ENCODE measurements around the gene APOBR.

The APOBR gene

GRCh38 chr16:28502290-28502689 lies 7.8 kb downstream of the APOBR start:
- no peak overlapping the region for H3K4me3 ChIP-seq (ENCODE audit: low read depth, low read length)
- peaks cover 3% of the 10 kb centered on the region for H3K27me3 ChIP-seq (replicated peaks)
- in situ Hi-C loops (cut with HindIII; ENCODE audit: low pct_ligation_motif_present, low sequenced_read_pairs) = no loop called here
- no peaks in the 10 kb centered on the region for H3K36me3 ChIP-seq (replicated peaks)
- TF ChIP-seq CTCF (IDR thresholded peaks at IDR 0.05; ENCODE audit: low read depth, low read length, missing control alignments) = no peak
- H3K27ac ChIP-seq = no peak overlapping the region
- no peak for DNase-seq

GRCh38 chr16:28503470-28504259 lies 9.2 kb downstream of the APOBR start:
- Histone ChIP-seq H3K27ac (no peak overlapping the region), H3K4me3 (ENCODE audit: low read depth, low read length) (no peak overlapping the region), H3K36me3 (replicated peaks) (no peaks in the 10 kb centered on the region), H3K27me3 (replicated peaks) (peaks cover 3% of the 10 kb centered on the region)
- DNase-seq = no peak
- in situ Hi-C loops (cut with HindIII; ENCODE audit: low pct_ligation_motif_present, low sequenced_read_pairs) = no loop called here
- no peak for TF ChIP-seq CTCF (IDR thresholded peaks at IDR 0.05; ENCODE audit: low read depth, low read length, missing control alignments)

GRCh38 chr16:28504707-28505404 lies 10.4 kb downstream of the APOBR start:
- in situ Hi-C loops (cut with HindIII; ENCODE audit: low pct_ligation_motif_present, low sequenced_read_pairs) = no loop called here
- Histone ChIP-seq H3K27me3 (replicated peaks) (peaks cover 3% of the 10 kb centered on the region), H3K27ac (no peak overlapping the region), H3K36me3 (replicated peaks) (no peaks in the 10 kb centered on the region), H3K4me3 (ENCODE audit: low read depth, low read length) (no peak overlapping the region)
- no peak for DNase-seq
- no peak for TF ChIP-seq CTCF (IDR thresholded peaks at IDR 0.05; ENCODE audit: low read depth, low read length, missing control alignments)

- TF ChIP-seq CTCF (IDR thresholded peaks at IDR 0.05; ENCODE audit: low read depth, low read length, missing control alignments) = no peak
- Histone ChIP-seq H3K27me3 (replicated peaks) (peaks cover 3% of the 10 kb centered on the region), H3K4me3 (ENCODE audit: low read depth, low read length) (no peak overlapping the region), H3K36me3 (replicated peaks) (no peaks in the 10 kb centered on the region), H3K27ac (no peak overlapping the region)
- in situ Hi-C loops (cut with HindIII; ENCODE audit: low pct_ligation_motif_present, low sequenced_read_pairs) = no loop called here
- no peak for DNase-seq
These were observed 11.2 kb downstream of the APOBR start for GRCh38 chr16:28505489-28506137.

- Histone ChIP-seq H3K27me3 (replicated peaks) (no peaks in the 10 kb centered on the region), H3K27ac (no peak overlapping the region), H3K36me3 (replicated peaks) (no peaks in the 10 kb centered on the region), H3K4me3 (ENCODE audit: low read depth, low read length) (no peak overlapping the region)
- TF ChIP-seq CTCF (IDR thresholded peaks at IDR 0.05; ENCODE audit: low read depth, low read length, missing control alignments) = no peak
- DNase-seq = no peak
- in situ Hi-C loops (cut with HindIII; ENCODE audit: low pct_ligation_motif_present, low sequenced_read_pairs) = no loop called here
These were observed 16.6 kb downstream of the APOBR start for GRCh38 chr16:28511031-28511430.

Measured in brain microvascular endothelial cell (primary cell).